ENCODE measurements around the gene PLCH2.

Gene PLCH2

DNA sequence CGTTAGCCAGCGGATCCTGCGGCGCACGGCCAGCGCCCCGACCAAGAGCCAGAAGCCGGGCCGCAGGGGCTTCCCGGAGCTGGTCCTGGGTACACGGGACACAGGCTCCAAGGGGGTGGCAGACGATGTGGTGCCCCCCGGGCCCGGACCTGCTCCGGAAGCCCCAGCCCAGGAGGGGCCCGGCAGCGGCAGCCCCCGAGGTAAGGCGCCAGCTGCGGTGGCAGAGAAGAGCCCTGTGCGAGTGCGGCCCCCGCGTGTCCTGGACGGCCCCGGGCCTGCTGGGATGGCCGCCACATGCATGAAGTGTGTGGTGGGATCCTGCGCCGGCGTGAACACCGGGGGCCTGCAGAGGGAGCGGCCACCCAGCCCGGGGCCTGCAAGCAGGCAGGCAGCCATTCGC, 26.1 kb downstream of the PLCH2 start:
- no peak for FAIRE-seq

GRCh38 chr1:2502661-2503553, 26.8 kb downstream of the PLCH2 start:
- no peak for FAIRE-seq

- FAIRE-seq: no peak
Observed at GRCh38 chr1:2503554-2504224, 27.6 kb downstream of the PLCH2 start.

GRCh38 chr1:2504225-2504948, 28.3 kb downstream of the PLCH2 start:
- FAIRE-seq: no peak

- no peak for FAIRE-seq
Observed at GRCh38 chr1:2504949-2505272, 28.8 kb downstream of the PLCH2 start.

- no peak for FAIRE-seq
Observed at GRCh38 chr1:2505461-2505994, 29.4 kb downstream of the PLCH2 start.

GRCh38 chr1:2506007-2506860, 30.1 kb downstream of the PLCH2 start:
- FAIRE-seq: no peak

- no peak for FAIRE-seq
Observed at GRCh38 chr1:2506901-2507565, 30.9 kb downstream of the PLCH2 start.

- FAIRE-seq: no peak
Observed at GRCh38 chr1:2507744-2508155, 31.7 kb downstream of the PLCH2 start.

DNA sequence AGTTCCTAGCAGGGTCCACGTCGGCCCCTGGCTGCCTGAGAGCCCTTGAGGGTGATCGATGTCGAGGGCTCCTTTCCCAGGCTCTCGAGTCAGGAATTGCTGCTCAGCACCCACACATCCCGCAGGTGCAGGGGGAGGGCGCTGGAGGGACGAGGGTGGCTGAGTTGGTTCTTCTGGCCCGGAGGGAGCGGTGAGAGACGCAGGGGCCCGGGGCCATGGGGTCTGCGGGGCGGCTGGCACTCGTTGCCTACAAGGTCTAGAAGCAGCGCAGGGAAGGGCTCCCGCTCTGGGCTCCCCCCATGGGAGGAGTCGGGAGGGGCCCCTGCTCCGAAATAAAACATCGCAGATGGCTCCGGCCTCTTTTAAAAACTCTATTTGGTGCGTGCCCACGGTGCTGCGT, 32.1 kb downstream of the PLCH2 start:
- no peak for FAIRE-seq

GRCh38 chr1:2508751-2509150, 32.7 kb downstream of the PLCH2 start:
- FAIRE-seq: no peak

GRCh38 chr1:2509589-2509988, 33.5 kb downstream of the PLCH2 start:
- no peak for FAIRE-seq

DNA sequence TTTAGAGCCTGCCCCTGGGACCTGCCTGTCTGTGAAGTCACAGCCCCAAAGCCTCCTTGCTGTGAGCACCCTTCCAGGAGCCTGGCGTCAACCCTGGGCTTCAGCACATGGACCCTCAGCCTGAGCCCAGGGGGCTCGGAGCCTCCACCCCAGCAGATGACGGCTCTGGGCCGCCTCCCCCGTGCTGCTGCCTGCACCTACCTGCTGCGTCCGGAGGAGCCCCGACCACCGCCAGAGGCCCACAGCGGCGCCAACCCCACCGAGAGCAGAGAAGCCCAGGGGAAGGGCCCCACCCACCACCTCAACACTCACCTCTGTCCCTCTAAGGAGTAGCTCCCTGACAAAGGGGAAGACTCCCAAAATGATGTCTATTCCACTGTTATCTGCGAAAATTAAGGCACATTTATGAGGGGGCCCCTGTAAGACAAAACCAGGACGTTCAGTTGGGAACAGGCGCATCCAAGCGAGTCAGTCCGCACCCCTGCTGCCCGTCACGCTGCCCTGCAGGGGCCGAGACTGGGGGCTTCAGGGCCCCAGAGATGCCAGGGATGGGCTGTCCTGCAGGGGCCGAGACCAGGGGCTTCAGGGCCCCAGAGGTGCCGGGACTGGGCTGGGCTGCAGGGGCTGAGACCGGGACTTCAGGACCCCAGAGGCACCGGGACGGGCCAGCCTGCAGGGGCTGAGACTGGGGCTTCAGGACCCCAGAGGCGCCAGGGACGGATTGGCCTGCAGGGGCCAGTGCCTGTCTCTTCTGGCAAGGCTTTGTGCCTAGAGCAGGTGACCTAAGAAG, 34.5 kb downstream of the PLCH2 start:
- no peak for FAIRE-seq

GRCh38 chr1:2512862-2513421, 36.9 kb downstream of the PLCH2 start:
- FAIRE-seq: no peak

DNA sequence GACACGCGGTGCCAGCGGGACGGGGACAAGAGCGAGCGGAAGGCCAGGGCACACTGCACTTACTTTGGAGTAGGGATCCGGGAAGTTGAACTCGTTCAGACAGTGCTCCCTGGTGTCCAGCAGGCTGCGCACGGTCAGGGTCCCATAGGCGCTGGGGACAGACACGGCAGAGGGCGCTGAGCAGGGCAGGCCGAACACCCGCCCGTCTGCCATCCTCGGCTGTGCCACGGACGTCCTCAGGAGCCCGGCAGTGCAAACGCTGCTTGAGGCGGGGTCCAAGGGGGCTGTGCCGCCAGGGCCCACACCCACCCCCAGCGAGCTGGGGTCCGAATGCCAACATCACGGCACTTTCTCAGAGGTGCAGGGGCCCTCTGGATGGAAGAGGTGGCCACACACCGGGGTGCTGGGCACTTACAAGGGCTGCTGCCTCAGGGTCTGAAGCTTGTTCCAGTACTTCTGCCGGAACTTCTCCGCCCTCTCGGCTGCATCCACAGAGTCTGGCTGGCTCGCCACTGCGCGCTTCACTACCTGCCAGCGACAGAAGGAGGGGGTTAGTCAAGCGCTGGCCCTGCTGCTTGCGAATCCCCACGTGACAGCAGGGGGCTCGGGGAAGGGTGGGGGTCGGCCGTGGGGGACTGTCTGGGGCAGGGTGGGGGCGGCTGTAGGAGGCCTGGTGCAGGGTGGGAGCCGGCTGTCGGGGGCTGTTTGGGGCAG, 38.0 kb downstream of the PLCH2 start:
- no peak for FAIRE-seq

- FAIRE-seq: no peak
Observed at GRCh38 chr1:2514863-2515762, 39.0 kb downstream of the PLCH2 start.

GRCh38 chr1:2515763-2516080, 39.6 kb downstream of the PLCH2 start:
- FAIRE-seq: no peak

DNA sequence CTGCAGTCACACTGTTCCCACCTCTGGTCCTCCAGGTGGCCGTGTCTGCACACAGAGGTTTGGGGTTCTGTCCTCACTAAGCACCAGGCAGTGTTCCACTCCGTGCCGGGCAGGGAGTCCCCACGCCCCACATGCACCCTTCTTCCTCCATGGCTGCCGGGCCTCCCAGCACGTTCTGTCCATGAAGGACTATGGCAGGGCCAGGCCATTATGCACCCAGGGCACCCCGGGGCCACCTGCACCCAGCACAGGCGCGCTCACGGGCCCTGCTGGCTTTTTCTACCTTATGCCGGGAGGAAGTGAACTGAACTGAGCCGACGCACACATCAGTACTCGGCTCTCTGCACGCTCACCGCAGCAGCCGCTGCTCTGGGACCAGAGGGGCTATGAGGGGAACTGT, 40.0 kb downstream of the PLCH2 start:
- FAIRE-seq: no peak

GRCh38 chr1:2516946-2517345, 40.9 kb downstream of the PLCH2 start:
- no peak for FAIRE-seq
